Esophagus muscularis mucosa (tissue), 4 donors: ENCODE data around the gene ZNF219.

ENCODE experiments used
- EP300 ChIP-seq: sonication (generic); formaldehyde crosslinking; IDR thresholded peaks from one replicate; pipeline ENCODE4 v1.6.1; 2017; ENCODE audit warnings: antibody characterized with exemption
- POLR2A ChIP-seq: fragments of 450-650 bp; IDR thresholded peaks from one replicate; pipeline ENCODE4 v1.6.1; 2017; ENCODE audit warnings: antibody characterized with exemption, moderate library complexity, mild to moderate bottlenecking, low read depth
- POLR2AphosphoS5 ChIP-seq, 2 donors: sonication (generic); formaldehyde crosslinking; IDR thresholded peaks; one replicate each; pipeline ENCODE4 v1.6.1; 2017; ENCODE audit warnings: antibody characterized with exemption in 2 of 2
- TF ChIP-seq, protein P1 (sequence below), 3 experiments: fragments of 200-600 bp in 2 of 3; fragments of 450-650 bp in 1 of 3; sonication (generic) in 2 of 3; IDR thresholded peaks; one replicate each; pipeline ENCODE4 v1.5.1; 2017 to 2019; ENCODE audit warnings: antibody characterized with exemption in 3 of 3, mild to moderate bottlenecking in 2 of 3, moderate library complexity in 1 of 3

DNA sequence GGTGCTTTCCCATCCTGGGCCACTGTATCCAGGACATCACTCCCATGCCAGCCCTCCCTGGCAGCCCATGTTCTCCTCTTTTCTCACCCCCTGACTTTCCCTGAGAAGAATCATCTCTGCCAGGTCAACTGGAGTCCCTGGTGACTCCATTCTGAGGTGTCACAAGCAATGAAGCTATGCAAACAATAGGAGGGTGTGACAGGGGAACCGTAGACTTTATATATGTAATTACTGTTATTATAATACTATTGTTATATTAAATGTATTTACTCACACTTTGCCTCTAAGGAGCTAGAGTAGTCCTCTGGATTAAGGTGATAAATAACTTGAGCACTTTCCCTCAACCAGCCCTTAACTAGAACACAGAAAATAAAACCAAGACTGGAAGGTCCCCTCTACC, 9.2 kb downstream of the ZNF219 start:
- TF ChIP-seq POLR2A (no peak), POLR2AphosphoS5 (IDR thresholded peaks at IDR 0.05) (no peak), EP300 (no peak)
- TF ChIP-seq, protein P1, sequence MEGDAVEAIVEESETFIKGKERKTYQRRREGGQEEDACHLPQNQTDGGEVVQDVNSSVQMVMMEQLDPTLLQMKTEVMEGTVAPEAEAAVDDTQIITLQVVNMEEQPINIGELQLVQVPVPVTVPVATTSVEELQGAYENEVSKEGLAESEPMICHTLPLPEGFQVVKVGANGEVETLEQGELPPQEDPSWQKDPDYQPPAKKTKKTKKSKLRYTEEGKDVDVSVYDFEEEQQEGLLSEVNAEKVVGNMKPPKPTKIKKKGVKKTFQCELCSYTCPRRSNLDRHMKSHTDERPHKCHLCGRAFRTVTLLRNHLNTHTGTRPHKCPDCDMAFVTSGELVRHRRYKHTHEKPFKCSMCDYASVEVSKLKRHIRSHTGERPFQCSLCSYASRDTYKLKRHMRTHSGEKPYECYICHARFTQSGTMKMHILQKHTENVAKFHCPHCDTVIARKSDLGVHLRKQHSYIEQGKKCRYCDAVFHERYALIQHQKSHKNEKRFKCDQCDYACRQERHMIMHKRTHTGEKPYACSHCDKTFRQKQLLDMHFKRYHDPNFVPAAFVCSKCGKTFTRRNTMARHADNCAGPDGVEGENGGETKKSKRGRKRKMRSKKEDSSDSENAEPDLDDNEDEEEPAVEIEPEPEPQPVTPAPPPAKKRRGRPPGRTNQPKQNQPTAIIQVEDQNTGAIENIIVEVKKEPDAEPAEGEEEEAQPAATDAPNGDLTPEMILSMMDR (IDR thresholded peaks at IDR 0.05): no peak
